Mucosa of descending colon (tissue), 3 donors: ENCODE measurements around the gene FSTL3. TPM values are rescaled to one million over a fixed set of nuclear protein-coding genes. Genes with fewer than 3 reads are reported as not detected.

Experiments used
- ATAC-seq: fragments of 200-7000 bp; cut with Tn5 transposase; one replicate; pipeline ENCODE4 v1.9.1; 2020; ENCODE audit warnings: mild to moderate bottlenecking, moderate library complexity
- DNase-seq, 3 donors: peaks; one replicate each; pipeline ENCODE4 v3.0.0-alpha.2; 2020
- H3K36me3 ChIP-seq: fragments of 200-600 bp; one replicate; pipeline ENCODE4 v1.8.0; 2021; ENCODE audit warnings: low read depth, mild to moderate bottlenecking
- H3K4me1 ChIP-seq: fragments of 200-600 bp; one replicate; pipeline ENCODE4 v1.8.0; 2021; ENCODE audit warnings: low read depth, mild to moderate bottlenecking
- H3K4me3 ChIP-seq: fragments of 200-600 bp; one replicate; pipeline ENCODE4 v1.8.0; 2021; ENCODE audit warnings: mild to moderate bottlenecking
- H3K9me3 ChIP-seq: fragments of 200-600 bp; one replicate; pipeline ENCODE4 v1.8.0; 2021; ENCODE audit warnings: mild to moderate bottlenecking
- intact Hi-C, 2 donors: fragments of 100-400 bp; cut with DNase I in 1 of 2; cut with micrococcal nuclease in 1 of 2; formaldehyde crosslinking; loops; one replicate each; pipeline versions ENCODE4 v1.11.0 to v1.11.1; 2022; cut with DNase I, micrococcal nuclease
- total RNA-seq, 3 donors: library from RNA; stranded (reverse); fragmentation: NEBNext Ultra II Directional in 2 of 3; extraction: Animal tissue kit (Norgen Biotek cat#: 25700) in 2 of 3; gene quantifications; one replicate each; pipeline versions ENCODE4 v1.2.1 to v1.2.4, GENCODE V29; 2021 to 2023
- TF ChIP-seq, protein P1 (sequence below): fragments of 200-600 bp; IDR thresholded peaks from one replicate; pipeline ENCODE4 v1.8.0; 2022; ENCODE audit warnings: antibody characterized with exemption, mild to moderate bottlenecking
- donor health status: DM: no; HTN: no; CAD: no; lungs with moderate emphysema.
- donor health status: DM: no; HTN: no; CAD: no.
- donor health status: DM: no; HTN: yes; CAD: no.

Gene FSTL3
- total RNA-seq, 3 donors from 2014 or later: 2.6 to 25.0 (median 12.8) TPM

DNA sequence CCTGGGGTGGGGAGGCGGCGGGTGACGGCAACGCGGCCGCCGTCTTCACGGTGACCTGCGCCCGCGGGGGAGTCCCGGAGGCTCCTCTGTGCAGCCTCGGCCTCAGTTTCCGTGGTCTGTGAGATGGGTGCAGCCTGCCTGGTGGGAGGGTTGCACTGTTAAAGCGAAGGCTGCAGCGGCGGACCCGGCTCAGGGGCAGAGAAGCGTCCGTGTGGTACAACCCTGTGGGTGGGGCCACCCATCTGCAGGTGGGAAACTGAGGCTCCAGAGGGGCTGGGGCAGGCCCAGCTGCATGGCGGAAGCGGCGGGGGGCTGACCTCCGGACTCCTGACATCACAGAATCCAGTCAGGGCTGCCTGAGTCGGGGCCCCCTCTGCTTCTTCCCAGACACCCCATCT lies 36.0 kb upstream of the FSTL3 start:
- DNase-seq (no peak), ATAC-seq (no peak)
- Histone ChIP-seq H3K9me3 (no peaks in the 10 kb centered on the region), H3K36me3 (no peaks in the 10 kb centered on the region), H3K4me3 (no peak overlapping the region), H3K4me1 (peaks cover 17% of the 10 kb centered on the region)
- TF ChIP-seq, protein P1, sequence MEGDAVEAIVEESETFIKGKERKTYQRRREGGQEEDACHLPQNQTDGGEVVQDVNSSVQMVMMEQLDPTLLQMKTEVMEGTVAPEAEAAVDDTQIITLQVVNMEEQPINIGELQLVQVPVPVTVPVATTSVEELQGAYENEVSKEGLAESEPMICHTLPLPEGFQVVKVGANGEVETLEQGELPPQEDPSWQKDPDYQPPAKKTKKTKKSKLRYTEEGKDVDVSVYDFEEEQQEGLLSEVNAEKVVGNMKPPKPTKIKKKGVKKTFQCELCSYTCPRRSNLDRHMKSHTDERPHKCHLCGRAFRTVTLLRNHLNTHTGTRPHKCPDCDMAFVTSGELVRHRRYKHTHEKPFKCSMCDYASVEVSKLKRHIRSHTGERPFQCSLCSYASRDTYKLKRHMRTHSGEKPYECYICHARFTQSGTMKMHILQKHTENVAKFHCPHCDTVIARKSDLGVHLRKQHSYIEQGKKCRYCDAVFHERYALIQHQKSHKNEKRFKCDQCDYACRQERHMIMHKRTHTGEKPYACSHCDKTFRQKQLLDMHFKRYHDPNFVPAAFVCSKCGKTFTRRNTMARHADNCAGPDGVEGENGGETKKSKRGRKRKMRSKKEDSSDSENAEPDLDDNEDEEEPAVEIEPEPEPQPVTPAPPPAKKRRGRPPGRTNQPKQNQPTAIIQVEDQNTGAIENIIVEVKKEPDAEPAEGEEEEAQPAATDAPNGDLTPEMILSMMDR: no peak
- intact Hi-C loops: no loop called here

- DNase-seq (no peak), ATAC-seq (no peak)
- TF ChIP-seq, protein P1: no peak
- no peaks in the 10 kb centered on the region for H3K9me3 ChIP-seq
- H3K36me3 ChIP-seq: no peaks in the 10 kb centered on the region
- H3K4me3 ChIP-seq: no peak overlapping the region
- intact Hi-C loops: no loop called here
- peaks cover 17% of the 10 kb centered on the region for H3K4me1 ChIP-seq
Measured at GRCh38 chr19:640606-641189, 35.5 kb upstream of the FSTL3 start.

DNA sequence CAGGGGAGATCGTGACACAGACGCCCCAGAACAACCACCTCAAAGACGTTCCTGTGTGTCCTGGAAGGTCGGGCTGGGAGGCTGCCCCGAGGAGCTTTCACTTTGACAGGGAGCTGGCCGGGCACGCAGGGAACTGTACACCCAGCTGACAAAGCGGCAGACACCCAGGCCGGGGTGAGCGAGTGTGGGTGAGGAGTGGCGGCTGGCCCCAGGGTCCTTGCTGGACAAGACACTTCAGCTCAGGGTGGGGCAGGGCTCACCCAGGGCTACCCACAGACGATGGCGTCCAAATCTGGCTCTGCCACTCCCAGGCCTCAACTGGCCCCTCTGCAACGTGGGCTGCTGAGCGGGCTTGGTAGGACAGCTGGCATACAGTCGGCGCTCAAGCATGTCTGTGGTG lies 34.5 kb upstream of the FSTL3 start:
- H3K9me3 ChIP-seq: no peaks in the 10 kb centered on the region
- ATAC-seq: no peak
- DNase-seq: no peak
- H3K4me1 ChIP-seq: peaks cover 17% of the 10 kb centered on the region
- no peaks in the 10 kb centered on the region for H3K36me3 ChIP-seq
- intact Hi-C loops: no loop called here
- no peak overlapping the region for H3K4me3 ChIP-seq
- TF ChIP-seq, protein P1: no peak

GRCh38 chr19:642767-643727 lies 33.1 kb upstream of the FSTL3 start:
- ATAC-seq (no peak), DNase-seq (no peak)
- TF ChIP-seq, protein P1: no peak
- Histone ChIP-seq H3K4me1 (peaks cover 17% of the 10 kb centered on the region), H3K36me3 (peaks cover 3% of the 10 kb centered on the region), H3K4me3 (no peak overlapping the region), H3K9me3 (no peaks in the 10 kb centered on the region)
- intact Hi-C loops: no loop called here

- H3K4me3 ChIP-seq: no peak overlapping the region
- TF ChIP-seq, protein P1: no peak
- intact Hi-C loops: no loop called here
- ATAC-seq: no peak
- peaks cover 6% of the 10 kb centered on the region for H3K36me3 ChIP-seq
- no peaks in the 10 kb centered on the region for H3K9me3 ChIP-seq
- no peak for DNase-seq
- peaks cover 15% of the 10 kb centered on the region for H3K4me1 ChIP-seq
Measured at GRCh38 chr19:643736-644135, 32.5 kb upstream of the FSTL3 start.
